T-helper 17 cell (primary cell): ENCODE measurements around the gene SLC10A1. TPM values are rescaled to one million over a fixed set of nuclear protein-coding genes. Genes with fewer than 3 reads are reported as not detected.
A peak's percentile ranks its signal among the peaks of the same experiment; 100 is the strongest.

Experiments
- ATAC-seq: fragments of 150-1000 bp; cut with Tn5 transposase; 2 replicates; pipeline ENCODE4 v1.10.0; 2021; ENCODE audit warnings: mild to moderate bottlenecking, moderate library complexity
- DNase-seq, 3 donors: peaks; one replicate each; pipeline versions ENCODE4 v3.0.0 to v3.0.0-alpha.2; 2020 to 2021
- H3K9me3 ChIP-seq: one replicate; pipeline ENCODE4 v1.7.0; 2013; ENCODE audit warnings: low read length, mild to moderate bottlenecking; ENCODE audit not compliant: control insufficient read depth, poor library complexity, severe bottlenecking
- H3K27ac Mint-ChIP-seq: one replicate; pipeline ENCODE4 v1.8.0; 2022; ENCODE audit warnings: mild to moderate bottlenecking, moderate library complexity, mixed read lengths
- H3K27me3 Mint-ChIP-seq: one replicate; pipeline ENCODE4 v1.8.0; 2022; ENCODE audit warnings: mixed read lengths
- H3K36me3 Mint-ChIP-seq: one replicate; pipeline ENCODE4 v1.8.0; 2022; ENCODE audit warnings: low read depth, mixed read lengths
- H3K4me1 Mint-ChIP-seq: one replicate; pipeline ENCODE4 v1.8.0; 2022; ENCODE audit warnings: mild to moderate bottlenecking, mixed read lengths
- H3K4me3 Mint-ChIP-seq: one replicate; pipeline ENCODE4 v1.8.0; 2022; ENCODE audit warnings: mild to moderate bottlenecking, moderate library complexity, mixed read lengths
- total RNA-seq, 4 donors: library from RNA in 2 of 4; stranded (reverse) in 2 of 4; gene quantifications; one replicate each; pipeline ENCODE4 v1.2.3 and lab custom pipeline; 2022 to 2026

The SLC10A1 gene
- total RNA-seq, 2 donors from 2014 or later, result not detected

- Mint-ChIP-seq H3K36me3 (peaks cover 10% of the 10 kb centered on the region), H3K4me1 (peaks cover 65% of the 10 kb centered on the region), H3K27me3 (no peaks in the 10 kb centered on the region), H3K4me3 (peak overlapping the region; percentile 80), H3K27ac (peak overlapping the region; percentile 100)
- ATAC-seq (peak; percentile 20), DNase-seq (no peak)
- H3K9me3 ChIP-seq, result no peaks in the 10 kb centered on the region
Observed at GRCh38 chr14:69773571-69774276, 23.3 kb downstream of the SLC10A1 start.

DNA sequence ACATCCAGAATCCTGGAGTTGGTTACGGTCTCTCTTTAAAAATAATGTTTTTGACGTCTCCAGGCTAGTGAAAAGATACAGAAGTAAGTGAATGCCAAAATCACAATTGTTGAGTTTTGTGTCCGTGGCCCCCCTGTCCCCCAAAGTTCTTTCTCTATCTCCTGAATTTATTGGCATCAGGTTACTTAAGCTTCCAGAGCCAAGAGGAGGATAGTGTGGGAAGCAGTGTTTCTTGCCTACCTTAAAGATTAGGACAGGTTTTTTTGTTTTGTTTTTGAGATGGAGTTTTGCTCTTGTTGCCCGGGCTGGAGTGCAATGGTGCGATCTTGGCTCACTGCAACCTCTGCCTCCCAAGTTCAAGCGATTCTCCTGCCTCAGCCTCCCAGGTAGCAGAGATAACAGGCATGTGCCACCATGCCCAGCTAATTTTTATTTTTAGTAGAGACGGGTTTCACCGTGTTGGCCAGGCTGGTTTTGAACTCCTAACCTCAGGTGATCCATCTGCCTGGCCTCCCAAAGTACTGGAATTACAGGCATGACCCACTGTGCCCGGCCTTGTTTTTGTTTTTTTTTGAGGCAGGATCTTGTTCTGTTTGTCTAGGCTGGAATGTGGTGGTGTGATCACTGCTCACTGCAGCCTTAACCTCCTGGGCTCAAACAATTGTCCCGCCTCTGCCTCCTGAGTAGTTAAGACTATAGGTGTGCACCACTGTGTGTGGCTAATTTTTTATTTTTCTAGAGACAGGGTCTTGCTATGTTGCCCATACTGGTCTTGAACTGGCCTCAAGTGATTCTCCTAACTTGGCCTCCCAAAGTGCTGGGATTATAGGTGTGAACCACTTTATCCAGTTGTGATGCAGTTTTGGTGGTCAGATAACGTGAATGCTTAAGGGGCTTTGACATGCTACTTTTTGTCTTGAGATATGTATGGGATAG, 24.7 kb downstream of the SLC10A1 start:
- Mint-ChIP-seq H3K4me3 (peak overlapping the region; percentile 62), H3K36me3 (peaks cover 22% of the 10 kb centered on the region), H3K27ac (peak overlapping the region; percentile 100)

DNA sequence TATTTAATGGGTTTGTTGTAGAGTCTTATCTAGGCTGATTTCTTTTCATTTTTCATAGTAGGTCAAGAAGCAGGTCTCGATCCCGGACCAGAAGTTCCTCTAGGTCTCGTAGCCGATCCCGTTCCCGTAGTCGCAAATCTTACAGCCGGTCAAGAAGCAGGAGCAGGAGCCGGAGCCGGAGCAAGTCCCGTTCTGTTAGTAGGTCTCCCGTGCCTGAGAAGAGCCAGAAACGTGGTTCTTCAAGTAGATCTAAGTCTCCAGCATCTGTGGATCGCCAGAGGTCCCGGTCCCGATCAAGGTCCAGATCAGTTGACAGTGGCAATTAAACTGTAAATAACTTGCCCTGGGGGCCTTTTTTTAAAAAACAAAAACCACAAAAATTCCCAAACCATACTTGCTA, 25.9 kb downstream of the SLC10A1 start:
- H3K9me3 ChIP-seq, result no peaks in the 10 kb centered on the region
- Mint-ChIP-seq H3K4me3 (peak overlapping the region; percentile 69), H3K27me3 (no peaks in the 10 kb centered on the region), H3K36me3 (peaks cover 24% of the 10 kb centered on the region), H3K27ac (peak overlapping the region; percentile 100), H3K4me1 (peaks cover 66% of the 10 kb centered on the region)
- DNase-seq, result no peak
- ATAC-seq, result no peak

More for the DNA sequence above, 24.7 kb downstream of the SLC10A1 start:
- H3K9me3 ChIP-seq, result no peaks in the 10 kb centered on the region
- Mint-ChIP-seq H3K4me1 (peaks cover 69% of the 10 kb centered on the region), H3K27me3 (no peaks in the 10 kb centered on the region)
- peak; percentile 4 for ATAC-seq
- DNase-seq, result no peak

GRCh38 chr14:69770559-69770958, 26.5 kb downstream of the SLC10A1 start:
- Mint-ChIP-seq H3K27ac (peak overlapping the region; percentile 100), H3K36me3 (peaks cover 24% of the 10 kb centered on the region), H3K27me3 (no peaks in the 10 kb centered on the region), H3K4me1 (peaks cover 64% of the 10 kb centered on the region), H3K4me3 (peak overlapping the region; percentile 69)
- no peaks in the 10 kb centered on the region for H3K9me3 ChIP-seq
- ATAC-seq (no peak), DNase-seq (no peak)

DNA sequence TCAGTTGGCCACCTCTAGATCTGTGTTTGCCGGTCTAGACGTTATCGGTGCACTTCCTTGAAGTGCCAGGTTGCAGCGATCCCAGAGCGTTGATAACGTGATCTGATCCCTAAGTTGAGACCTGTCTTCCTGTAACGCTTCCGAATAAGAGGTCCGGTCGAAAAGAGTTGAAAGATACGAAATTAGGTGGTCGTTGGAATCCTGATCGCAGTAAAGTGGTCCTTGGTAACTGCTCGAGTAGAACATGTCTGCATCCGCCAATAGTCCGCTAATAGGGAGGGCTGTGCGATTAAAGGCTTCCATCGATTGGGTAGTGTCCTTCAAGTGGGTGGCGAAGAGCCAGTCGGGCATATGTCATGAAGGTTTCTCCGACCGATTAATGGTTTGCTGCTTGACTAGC, 27.4 kb downstream of the SLC10A1 start:
- ATAC-seq (no peak), DNase-seq (no peak)
- H3K4me3 Mint-ChIP-seq, result peak overlapping the region; percentile 69
- H3K27ac Mint-ChIP-seq, result peak overlapping the region; percentile 100
- peaks cover 22% of the 10 kb centered on the region for H3K36me3 Mint-ChIP-seq
- H3K9me3 ChIP-seq, result no peaks in the 10 kb centered on the region
- H3K4me1 Mint-ChIP-seq, result peaks cover 59% of the 10 kb centered on the region
- H3K27me3 Mint-ChIP-seq, result no peaks in the 10 kb centered on the region

- no peak for ATAC-seq
- DNase-seq, result no peak
- peaks cover 22% of the 10 kb centered on the region for H3K36me3 Mint-ChIP-seq
- H3K9me3 ChIP-seq, result no peaks in the 10 kb centered on the region
- peak overlapping the region; percentile 100 for H3K27ac Mint-ChIP-seq
- H3K4me1 Mint-ChIP-seq, result peaks cover 57% of the 10 kb centered on the region
- H3K4me3 Mint-ChIP-seq, result peak overlapping the region; percentile 99
- no peaks in the 10 kb centered on the region for H3K27me3 Mint-ChIP-seq
Observed at GRCh38 chr14:69768873-69769272, 28.2 kb downstream of the SLC10A1 start.

DNA sequence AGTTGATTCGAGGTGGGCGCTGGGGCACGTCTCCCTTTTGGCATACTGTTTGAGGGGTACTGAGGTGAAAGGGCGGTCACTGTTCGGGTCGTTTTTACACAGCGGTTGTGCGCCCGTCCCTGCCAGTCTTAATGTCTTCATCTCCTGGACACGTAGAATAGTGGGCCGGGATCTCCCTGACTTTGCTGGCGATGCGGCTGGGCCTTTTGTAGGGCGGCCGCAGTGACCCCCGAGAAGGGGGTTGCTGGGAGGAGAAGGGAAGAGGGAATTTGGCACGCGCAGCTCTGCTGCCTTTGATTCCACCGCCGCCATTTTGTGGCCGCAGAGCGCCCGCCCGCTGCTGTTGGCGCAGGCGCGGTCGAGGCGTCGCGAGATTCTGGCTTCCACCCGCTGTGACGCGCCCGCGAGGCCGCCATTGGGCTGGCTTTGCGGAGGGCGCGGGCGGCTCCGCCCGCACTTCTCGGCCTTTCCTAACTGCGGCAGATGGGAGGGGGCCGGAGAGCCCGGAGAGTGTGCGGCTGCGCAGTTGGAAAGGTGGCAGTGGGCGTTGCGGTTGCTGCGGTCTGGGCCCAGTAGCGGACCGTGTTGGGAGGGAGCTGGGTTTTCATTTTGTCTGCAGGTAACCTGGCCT, 29.6 kb downstream of the SLC10A1 start:
- Mint-ChIP-seq H3K4me1 (peaks cover 49% of the 10 kb centered on the region), H3K36me3 (peaks cover 19% of the 10 kb centered on the region), H3K27me3 (no peaks in the 10 kb centered on the region), H3K4me3 (peak overlapping the region; percentile 99), H3K27ac (peak overlapping the region; percentile 100)
- no peaks in the 10 kb centered on the region for H3K9me3 ChIP-seq
- peak; percentile 72 for ATAC-seq
- peak; percentile 80 to 83 (median 81) for DNase-seq

- DNase-seq (peak; percentile 85 to 89 (median 87)), ATAC-seq (peak; percentile 83)
- Mint-ChIP-seq H3K27ac (peak within 1 kb of the TSS; percentile 100), H3K36me3 (peaks cover 19% of the 10 kb centered on the region), H3K27me3 (no peaks in the 10 kb centered on the region), H3K4me1 (peaks cover 44% of the 10 kb centered on the region), H3K4me3 (peak within 1 kb of the TSS; percentile 99)
- H3K9me3 ChIP-seq, result no peaks in the 10 kb centered on the region
Observed at GRCh38 chr14:69766984-69767368, 30.1 kb downstream of the SLC10A1 start, which contains the start of gene SRSF5. Gene SRSF5, plus strand, starts transcription at chr14:69767142. Its CDS starts 1,015 bp downstream, at chr14:69768157.

- ATAC-seq (no peak), DNase-seq (no peak)
- H3K36me3 Mint-ChIP-seq, result peaks cover 14% of the 10 kb centered on the region
- H3K27ac Mint-ChIP-seq, result peak overlapping the region; percentile 34
- peaks cover 27% of the 10 kb centered on the region for H3K4me1 Mint-ChIP-seq
- no peaks in the 10 kb centered on the region for H3K9me3 ChIP-seq
- no peak overlapping the region for H3K4me3 Mint-ChIP-seq
- no peaks in the 10 kb centered on the region for H3K27me3 Mint-ChIP-seq
Observed at GRCh38 chr14:69763761-69764510, 33.1 kb downstream of the SLC10A1 start.

DNA sequence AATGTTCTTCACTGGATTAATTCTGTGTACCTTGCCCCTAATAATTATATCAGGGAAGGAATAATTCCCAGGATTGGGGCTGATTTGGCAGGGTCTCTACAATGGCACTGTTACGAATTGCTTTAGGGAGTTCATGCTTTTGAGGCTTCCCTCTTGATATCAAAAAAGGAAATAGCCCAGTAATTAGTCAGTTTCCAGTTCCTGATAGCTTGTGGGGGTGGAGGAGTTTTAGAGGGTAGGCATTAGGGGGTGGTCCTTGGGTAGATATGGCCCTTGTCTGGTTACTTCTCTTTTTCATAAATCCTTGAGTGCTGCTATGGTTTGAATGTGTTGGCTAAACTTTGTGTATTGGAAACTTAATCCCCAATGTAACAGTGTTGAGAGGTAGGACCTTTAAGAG, 36.2 kb downstream of the SLC10A1 start:
- H3K36me3 Mint-ChIP-seq, result no peaks in the 10 kb centered on the region
- H3K9me3 ChIP-seq, result no peaks in the 10 kb centered on the region
- H3K27ac Mint-ChIP-seq, result no peak overlapping the region
- H3K4me3 Mint-ChIP-seq, result no peak overlapping the region
- H3K27me3 Mint-ChIP-seq, result no peaks in the 10 kb centered on the region
- H3K4me1 Mint-ChIP-seq, result peaks cover 5% of the 10 kb centered on the region
- DNase-seq (no peak), ATAC-seq (no peak)

GRCh38 chr14:69756298-69756697, 40.7 kb downstream of the SLC10A1 start:
- DNase-seq (no peak), ATAC-seq (no peak)
- H3K27me3 Mint-ChIP-seq, result no peaks in the 10 kb centered on the region
- H3K27ac Mint-ChIP-seq, result no peak overlapping the region
- H3K4me1 Mint-ChIP-seq, result peaks cover 13% of the 10 kb centered on the region
- no peak overlapping the region for H3K4me3 Mint-ChIP-seq
- no peaks in the 10 kb centered on the region for H3K9me3 ChIP-seq
- no peaks in the 10 kb centered on the region for H3K36me3 Mint-ChIP-seq

DNA sequence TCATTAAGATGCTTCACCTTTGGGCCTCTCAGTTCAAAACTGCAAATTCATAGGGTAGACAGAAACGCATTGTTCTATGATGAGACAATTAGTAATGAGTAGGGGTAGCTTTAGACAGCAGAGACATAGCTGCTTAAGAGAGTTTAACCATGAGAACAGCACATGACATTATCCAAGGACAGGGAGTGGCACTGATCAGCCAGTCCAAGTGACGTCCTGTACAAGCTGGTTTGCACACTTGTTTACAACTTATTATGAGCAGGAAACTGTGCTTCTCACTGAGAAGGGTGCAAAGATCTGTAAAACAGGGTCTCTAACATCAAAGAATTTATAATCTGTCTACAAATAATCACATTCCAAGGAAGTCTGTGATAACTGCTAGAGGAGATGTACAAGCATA, 41.3 kb downstream of the SLC10A1 start:
- DNase-seq (no peak), ATAC-seq (peak; percentile 51)
- H3K36me3 Mint-ChIP-seq, result no peaks in the 10 kb centered on the region
- no peaks in the 10 kb centered on the region for H3K9me3 ChIP-seq
- H3K27ac Mint-ChIP-seq, result peak overlapping the region; percentile 8
- H3K4me1 Mint-ChIP-seq, result peaks cover 13% of the 10 kb centered on the region
- H3K27me3 Mint-ChIP-seq, result no peaks in the 10 kb centered on the region
- no peak overlapping the region for H3K4me3 Mint-ChIP-seq
